GM19463 (cell line): ENCODE measurements around the gene ICAM2.

Source experiments
- ATAC-seq: cut with Tn5 transposase; IDR thresholded peaks from one replicate; pipeline ENCODE4 v1.9.1; 2021; ENCODE audit warnings: mild to moderate bottlenecking, moderate library complexity; ENCODE audit not compliant: unreplicated experiment

The ICAM2 gene

DNA sequence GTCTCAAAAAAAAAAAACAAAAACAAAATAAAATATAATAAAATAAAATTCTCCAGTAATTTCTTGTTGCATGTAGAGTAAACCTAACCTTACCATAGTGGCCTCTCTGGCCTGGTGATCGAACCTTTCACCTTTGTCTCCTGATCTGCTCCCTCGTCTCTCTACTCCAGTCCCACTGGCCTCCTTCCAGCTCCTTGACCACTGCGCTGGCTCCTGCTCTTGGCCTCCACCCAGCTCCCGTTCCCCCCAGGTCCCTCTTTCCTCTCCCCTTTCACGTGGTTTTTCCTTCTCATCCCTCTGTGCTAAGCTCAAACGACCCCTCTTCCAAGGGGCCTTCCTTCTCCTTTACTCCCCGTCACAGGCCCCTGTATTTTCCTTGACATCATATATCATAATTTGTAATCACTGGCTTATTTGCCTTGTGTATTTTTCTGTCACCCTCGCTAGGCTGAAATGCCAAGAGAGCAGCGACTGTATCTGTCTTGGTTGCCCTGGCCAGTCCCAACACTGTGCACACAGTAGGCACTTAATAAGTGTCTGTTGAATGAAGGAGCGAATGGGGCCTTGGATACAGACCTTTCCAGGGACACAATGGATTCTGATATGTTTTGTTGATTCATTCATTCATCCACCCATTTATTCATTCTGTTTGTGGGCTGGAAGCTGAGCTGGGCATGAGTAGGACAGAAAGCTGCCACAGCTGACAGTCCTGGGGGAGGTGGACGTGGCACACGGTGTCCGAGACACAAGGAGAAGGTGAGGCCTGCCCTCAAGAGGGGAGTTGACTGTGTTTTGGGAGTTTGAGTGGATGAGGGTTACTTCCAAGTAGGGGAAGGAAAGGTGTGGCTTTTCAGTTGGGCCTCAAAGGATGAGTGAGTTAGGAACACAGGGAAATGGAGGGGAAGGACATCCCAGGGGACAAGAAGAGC, 41.9 kb downstream of the ICAM2 start:
- ATAC-seq: no peak

DNA sequence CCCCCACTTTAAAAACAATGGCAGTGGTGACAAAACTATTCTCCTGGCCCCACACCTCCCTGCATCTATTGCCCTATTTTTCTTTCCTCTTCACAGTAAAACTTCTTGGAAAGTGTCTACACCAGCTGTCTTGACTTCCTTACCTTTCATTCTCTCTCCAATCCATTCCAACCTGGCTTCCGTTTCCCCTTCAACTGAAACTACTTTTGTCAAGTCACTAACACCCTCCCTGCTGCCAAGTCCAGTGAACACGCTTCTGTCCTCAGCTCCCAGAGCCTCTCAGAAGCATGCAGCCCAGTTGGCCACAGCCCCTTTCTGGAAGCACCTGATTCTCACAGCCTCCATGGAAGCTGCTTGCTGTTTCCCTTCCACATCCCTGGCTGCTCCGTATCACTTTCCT, 43.7 kb downstream of the ICAM2 start:
- no peak for ATAC-seq

DNA sequence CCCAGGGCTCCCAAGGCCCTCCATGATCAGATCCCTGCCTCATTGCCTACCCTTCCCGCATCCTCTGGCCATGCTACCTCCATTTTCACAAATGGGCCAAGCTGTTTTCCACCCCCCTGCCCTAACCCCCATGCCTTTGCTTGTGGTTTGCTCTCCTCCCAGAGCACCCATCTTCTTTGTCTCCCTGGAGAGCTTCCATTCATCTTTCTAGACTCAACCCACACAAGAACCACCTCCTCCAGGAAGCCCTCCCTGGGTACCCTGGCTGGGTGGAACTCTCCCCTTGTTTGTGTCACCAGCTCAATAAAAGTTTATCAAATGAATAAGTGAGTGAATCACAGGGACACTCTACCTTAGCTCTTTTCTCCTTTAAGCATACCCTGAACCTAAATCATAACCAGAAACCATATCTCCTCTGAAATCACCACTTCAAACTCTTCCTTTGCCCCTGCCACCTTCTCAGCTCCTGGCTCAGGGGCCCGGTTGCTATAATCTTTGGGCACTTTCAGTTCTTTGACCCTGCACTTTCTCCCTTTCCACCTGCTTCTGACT, 44.8 kb downstream of the ICAM2 start:
- ATAC-seq: no peak

DNA sequence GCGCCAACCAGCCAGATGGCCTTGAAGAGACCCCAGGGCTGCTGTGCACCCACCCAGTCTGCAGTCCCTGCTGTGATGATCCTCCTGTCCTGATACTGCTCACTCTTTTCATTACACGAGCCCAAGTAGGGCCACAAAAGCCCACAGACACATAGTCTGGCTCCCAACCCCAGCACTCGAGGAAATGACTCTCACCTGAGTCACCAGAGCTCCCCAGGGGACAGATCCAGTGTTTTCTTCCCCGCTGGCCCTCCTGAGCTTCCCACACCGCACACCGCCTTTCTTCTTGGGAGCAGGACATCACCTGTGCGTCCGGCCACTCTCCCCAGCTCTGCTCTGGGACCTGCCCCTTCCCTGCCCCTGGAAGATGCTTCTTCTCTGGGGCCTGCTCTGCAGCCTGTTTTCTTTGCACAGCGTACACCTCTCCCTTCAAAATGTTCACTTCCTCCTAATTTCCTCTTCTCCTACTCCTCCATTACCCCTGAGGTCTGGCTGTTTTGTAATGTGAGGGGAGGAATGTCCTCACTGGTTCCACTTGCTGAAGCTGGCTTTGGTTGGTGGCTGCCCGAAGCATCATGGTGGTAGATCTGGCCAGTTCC, 45.7 kb downstream of the ICAM2 start:
- no peak for ATAC-seq

DNA sequence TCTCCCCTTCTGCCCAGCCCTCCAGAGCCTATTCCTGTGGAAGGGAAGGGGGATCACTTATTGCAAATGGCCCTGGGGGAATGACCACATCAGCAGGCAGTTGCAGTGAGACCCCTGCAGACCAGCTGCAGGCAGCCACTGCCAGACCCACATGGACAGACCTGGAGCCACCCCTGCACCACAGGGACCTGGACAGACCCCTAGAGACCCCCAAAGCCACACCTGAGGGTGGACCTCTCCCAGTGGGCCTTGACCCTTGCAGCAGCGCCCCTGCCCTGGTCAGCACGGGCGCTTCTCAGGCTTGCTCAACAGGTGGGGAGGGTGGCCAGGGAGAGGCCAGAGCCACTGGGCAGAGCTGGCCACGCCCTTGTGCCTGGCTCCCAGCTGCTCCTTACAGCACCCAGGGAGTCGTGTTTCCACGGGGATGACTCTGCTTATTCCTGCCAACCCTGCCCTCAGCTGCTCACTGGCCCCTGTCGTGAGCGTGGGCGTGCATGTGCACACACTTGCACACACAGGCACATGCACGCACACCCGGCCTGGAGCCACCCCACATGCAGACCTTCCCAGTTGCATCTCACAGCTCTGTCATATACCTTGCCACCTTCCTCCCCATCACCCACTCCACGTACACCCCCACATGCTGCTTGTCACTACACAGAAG, 46.4 kb downstream of the ICAM2 start:
- no peak for ATAC-seq

DNA sequence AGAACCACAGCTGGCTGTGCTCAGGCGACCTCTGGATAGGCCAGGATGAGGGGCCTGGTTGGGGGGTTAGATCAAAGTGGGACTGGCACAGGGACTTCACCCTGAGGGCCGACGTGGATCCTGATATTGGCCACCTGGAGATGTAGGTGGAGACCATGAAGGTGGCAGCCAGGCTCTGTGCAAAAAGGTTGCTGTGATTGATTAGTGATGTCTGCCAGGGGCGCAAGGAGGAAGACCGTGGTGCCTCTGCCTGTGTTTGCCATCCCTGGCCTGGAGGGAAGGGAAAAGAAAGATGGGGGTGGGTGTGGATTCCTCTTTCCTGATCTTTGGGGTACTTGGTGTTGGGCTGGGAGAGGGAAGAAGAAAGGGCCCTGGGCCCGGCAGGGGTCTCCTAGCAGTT, 47.2 kb downstream of the ICAM2 start:
- ATAC-seq: no peak

DNA sequence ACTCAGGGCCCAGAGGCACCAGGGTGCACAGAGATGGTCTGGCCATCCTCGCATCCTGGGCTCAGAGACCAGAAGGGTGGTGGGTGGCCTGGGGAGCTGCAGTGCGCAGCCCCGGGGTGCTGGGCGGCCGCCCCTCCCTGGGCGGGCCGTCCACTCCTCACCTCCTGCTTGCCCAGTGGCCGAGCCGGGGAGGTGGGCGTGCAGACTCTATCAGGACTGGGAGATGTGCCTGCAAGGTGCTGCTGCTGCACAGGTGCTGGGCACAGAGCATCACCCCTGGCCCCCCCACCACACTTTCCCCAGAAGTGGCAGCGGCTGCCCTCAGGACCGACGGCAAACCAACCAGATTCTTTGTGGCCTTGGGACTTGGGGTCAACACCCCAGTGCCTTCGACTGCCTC, 47.6 kb downstream of the ICAM2 start, which contains the start of gene SCN4A:
SCN4A (minus strand) TSS at position 123 of the 400 bp plus-strand sequence; CDS start at position 46, 77 bp downstream.
- no peak for ATAC-seq

DNA sequence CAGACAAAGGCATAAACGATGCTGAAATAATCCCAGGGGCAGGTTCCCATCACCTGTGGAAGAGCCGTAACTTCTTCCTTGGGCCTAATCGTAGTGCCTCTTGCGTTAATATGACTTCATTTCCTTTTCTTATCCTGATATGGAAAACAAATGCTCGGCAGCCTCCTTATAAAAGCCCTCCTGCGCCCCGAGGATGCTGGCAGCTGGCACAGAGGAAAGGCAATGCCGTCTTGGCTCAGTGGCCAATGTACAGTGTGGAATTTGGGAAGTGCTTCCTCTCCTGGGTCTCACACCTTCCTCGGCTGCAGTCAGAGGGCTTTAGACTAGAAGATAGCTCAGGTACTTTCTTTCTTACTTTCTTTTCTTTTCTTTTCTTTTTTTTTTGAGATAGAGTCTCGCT, 51.2 kb downstream of the ICAM2 start:
- ATAC-seq: no peak

DNA sequence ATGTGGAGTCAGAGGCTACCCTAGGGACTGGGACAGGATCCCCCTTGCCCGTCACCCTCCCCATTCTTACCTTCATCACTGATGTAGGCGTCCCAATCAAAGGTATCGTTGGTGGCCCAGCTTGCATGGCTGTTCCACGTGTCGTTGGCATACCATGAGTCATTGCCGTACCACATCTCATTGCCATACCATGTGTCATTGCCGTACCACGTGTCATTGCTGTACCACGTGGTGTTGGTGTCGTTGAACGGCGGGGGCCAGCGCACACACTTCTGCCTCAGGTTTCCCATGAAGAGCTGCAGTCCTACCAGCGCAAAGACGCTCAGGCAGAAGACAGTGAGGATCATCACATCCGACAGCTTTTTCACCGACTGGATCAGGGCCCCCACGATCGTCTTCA, 52.5 kb downstream of the ICAM2 start:
- ATAC-seq: no peak

DNA sequence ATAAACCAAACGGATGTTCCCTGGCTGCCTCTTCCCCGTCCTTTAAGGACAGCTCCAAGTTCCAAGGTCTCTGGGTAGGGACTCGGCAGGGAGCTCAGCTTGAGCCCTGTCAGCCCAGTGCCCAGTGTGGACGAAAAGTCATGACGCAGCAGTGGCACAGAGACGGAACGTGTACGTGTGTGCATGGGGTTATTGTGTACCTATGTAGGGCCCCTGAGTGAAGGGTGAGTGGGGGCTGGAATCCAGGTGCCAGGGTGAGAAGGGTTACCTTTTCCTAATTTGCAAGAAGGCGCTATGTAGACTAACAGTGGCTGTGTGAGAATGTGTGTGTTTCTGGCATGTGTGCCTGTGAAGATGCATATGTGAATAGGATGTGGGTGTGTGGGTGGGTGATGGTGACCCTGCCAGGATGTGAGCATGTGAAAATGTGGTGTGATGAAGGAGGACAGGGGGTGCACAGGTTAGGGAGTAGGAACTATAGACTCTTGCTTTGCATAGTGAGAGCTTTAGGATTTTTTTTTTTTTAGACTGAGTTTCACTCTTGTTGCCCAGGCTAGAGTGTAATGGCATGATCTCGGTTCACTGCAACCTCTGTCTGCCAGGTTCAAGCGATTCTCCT, 53.7 kb downstream of the ICAM2 start:
- no peak for ATAC-seq

DNA sequence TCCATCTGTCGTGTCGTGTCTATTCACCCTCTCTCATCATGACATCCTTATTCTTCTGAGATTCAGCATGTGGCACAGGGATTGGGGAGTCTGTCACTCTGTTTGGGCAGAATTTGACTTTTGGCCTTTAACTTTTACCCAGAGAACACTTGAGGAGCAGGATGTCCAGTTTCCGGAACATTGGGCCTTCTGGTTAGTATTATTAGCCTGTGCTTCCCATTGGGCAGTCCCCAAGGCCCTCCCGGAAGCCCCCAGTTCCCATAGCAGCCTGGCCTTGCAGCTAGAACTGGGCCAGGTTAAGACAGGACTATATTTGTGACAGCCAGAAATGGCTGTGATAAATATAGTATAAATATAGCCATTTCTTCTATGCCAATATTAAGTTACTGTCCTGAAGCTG, 57.3 kb downstream of the ICAM2 start:
- ATAC-seq: no peak

DNA sequence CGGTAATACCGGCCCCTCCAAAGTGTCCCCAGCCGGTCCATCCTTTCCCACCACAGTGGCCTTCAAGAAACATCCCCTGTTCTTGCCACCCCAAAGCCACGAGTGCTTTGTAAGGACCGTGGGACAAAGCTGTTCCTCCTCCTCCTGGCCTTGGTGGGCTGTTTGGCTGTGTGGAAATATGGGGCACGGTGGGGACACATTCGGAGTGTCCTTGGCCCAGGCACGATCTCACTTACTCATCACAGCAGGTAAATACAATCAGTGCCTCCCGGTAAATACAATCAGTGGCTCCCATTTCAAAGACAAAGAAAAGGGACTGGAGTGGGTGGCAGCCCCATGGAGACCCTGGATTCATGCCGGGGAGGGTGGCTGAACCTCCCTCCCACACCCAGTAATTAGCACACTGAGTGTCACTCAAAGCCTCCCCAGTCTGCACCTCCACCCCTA, 58.1 kb downstream of the ICAM2 start:
- no peak for ATAC-seq

DNA sequence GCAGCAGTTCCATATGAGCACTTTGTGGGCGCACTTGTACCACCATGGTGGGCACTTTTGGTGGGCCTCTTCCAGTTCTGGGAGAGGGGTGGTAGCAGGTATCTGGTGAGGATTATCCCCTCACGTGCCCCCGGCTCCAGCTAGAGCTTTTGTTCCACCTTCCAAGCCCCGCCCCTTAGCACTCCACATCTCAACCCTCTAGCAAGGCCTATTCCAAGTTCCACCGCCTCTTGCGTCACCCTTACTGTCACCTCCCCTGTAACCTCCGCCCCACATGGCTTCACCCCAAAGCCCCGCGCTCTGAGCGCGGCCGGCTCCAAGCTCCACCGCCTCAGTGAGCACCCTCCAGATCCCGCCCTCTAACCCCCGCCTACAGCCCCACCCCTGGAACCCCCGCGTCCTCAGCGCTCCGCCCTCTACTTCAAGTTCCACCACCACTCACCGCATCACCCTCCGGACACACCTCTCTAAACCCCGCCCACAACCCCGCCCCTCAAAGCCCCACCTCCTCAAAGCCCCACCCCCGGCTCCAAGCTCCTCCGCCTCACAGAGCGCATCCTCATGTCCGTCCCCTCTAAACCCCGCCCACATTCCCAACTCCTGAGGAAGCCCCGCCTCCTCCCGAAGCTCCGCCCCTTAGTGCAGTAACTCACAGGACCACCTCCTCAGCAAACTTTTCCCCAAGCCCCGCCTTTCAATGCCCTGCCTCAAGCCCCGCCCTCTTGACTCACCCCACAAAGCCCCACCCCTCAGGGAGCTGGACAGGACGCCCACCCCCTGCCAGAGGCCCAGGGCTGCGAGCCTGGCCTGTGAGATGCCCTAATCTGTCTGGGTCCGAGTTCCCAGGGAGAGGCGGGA, 58.8 kb downstream of the ICAM2 start:
- no peak for ATAC-seq

DNA sequence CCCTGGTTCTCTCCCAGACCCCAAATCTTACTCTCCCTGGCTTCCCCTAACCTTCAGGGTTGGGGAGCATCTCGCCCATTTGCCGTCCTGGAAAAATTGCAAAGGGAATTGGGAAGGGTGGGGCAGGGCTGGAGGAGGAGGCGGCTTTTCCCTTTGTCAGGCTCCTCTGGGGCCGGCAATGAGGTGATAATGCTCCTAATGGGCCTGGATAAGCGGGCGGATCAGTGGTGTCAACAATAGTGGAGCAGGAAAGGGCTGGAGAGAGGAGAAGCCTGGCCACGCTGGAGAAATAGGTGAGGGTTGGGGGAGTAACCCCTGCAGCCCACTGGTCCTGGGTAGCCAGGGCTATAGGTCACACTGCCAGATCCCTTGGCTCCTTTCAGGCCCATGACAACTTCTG, 60.0 kb downstream of the ICAM2 start:
- ATAC-seq: no peak

DNA sequence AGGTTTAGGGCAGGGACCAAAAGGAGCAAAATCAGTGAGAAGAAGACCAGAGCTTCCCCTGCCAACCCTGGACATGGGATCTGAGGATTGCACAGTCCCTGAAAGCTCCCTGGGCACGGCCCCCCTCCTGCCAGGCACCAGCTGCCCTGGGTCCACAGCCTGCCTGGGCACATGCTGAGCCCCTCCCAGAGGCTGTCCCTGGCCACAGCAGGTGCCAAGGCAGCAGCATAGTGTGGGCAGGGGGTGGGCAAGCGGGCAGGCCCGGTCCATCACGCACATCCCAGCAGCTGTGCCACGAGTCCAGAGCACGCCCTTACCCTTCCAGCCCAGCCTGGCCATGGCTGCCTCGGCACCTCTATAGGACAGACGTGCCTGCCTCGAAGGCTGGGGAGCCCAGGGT, 60.4 kb downstream of the ICAM2 start:
- no peak for ATAC-seq

DNA sequence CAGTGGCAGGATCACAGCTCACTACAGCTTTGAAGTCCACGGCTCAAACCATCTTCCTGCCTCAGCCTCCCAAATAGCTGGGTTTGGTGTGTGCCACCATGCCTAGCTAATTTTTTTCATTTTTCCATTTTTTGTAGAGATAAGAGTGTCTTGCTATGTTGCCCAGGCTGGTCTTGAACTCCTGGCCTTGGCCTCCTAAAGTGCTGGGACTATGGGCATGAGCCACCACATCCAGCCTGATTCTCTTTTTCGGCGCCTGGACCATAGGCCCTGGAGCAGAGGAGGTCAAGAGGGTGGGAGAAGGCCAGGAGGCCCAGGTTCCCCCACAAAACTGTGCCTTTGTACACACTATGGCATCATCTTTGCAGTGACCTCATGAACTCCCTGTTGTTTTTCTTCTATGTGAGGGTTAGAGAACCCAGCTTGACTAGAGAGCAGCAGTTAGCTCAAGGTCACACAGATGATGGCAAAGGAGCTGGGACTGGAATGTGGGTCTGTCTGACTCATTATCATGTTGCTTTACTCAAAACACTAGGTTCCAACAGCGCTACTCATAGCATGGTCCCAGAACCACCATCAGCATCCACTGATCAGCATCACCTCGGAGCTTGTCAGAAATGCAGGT, 64.0 kb downstream of the ICAM2 start:
- ATAC-seq: no peak

DNA sequence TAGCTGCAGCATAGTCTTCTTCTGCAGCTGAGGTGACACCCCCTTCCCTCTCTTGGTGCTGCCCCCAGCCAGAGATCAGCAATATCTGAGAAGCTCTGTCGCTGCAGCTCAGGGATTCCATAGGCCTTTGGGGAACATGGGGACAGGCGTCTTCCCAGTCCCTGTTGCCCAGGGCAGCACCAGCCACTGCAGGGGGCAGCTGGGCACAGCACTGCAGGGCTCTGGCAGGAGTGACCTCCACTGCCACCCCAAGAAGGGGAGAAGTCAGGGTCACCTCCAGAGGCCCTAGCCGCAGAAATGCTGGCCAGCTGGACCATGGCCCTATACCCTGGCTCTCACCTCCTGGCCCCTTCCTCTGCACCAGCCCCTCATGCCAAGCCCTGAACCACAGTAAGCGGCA, 64.6 kb downstream of the ICAM2 start:
- ATAC-seq: no peak

DNA sequence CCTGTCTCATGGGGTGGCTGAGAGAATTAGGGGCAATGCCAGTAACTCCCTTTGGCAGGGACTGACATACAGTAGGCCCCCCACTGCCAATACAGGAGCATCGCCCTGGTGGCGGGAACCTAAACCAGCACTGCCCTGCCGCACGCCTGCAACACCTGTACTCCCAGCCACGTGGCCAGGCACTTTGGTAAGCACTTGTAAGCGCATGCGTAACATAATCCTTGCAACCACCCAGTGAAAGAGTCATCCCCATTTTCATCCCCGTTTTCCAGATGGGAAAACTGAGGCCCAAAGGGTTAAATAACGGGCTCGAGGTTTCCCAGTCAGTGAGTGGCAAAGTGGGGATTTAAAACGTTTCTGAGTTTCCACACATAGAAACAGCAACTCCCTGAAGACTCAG, 65.2 kb downstream of the ICAM2 start:
- ATAC-seq: no peak

DNA sequence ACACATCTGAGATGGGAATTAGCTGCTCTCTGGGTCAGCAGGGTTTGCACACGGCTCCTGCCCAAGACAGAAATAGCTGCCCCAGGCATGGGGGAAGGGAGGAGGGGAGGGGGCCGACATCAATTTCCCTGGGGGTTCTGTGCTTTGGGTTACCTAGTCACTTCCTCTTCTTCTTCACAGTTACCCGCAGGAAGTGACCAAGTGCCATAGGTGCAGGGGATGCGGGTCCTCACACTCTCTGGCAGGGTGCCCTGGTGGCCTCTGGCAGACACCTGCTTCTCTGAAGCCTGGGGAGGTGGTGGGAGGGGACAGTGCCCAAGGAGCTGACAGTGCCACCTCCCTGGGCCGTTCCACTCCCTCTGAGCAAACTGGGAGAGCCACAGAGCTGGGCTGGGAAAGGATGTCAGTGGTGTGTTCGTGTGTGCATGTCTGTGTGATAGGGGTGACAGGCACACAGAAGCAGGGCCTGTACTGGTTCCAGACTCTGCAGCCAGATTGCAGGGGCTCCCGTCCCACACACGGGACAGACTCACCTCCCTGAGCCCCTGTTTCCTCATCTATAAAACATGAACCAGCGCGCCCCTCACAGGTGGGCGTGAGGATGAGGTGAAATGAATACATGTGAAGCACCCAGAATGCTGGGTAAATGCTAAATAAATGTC, 65.9 kb downstream of the ICAM2 start:
- no peak for ATAC-seq
